ENCODE measurements around the gene CCDC152.
"Not testable (repeated sequence)": the region's sequence is repeated elsewhere in the genome, so short reads cannot be mapped to it uniquely, and the experiment has no call there.

CCDC152 gene

GRCh38 chr5:42816546-42816945, 59.9 kb downstream of the CCDC152 start:
- not testable (repeated sequence) for DNase-seq

GRCh38 chr5:42819745-42820144, 63.1 kb downstream of the CCDC152 start:
- no peak for DNase-seq

GRCh38 chr5:42822548-42822947, 65.9 kb downstream of the CCDC152 start:
- DNase-seq = no peak

- no peak for DNase-seq
These were observed 67.8 kb downstream of the CCDC152 start for GRCh38 chr5:42824347-42824976.

- DNase-seq = no peak
These were observed 69.0 kb downstream of the CCDC152 start for GRCh38 chr5:42825422-42826148.

- DNase-seq = no peak
These were observed 70.3 kb downstream of the CCDC152 start for GRCh38 chr5:42826757-42827515.

GRCh38 chr5:42828671-42829070, 72.1 kb downstream of the CCDC152 start:
- DNase-seq = no peak

- no peak for DNase-seq
These were observed 74.3 kb downstream of the CCDC152 start for GRCh38 chr5:42830924-42831323.

GRCh38 chr5:42832060-42832459, 75.4 kb downstream of the CCDC152 start:
- DNase-seq = no peak

GRCh38 chr5:42836070-42836769, 79.6 kb downstream of the CCDC152 start:
- no peak for DNase-seq

- no peak for DNase-seq
These were observed 81.0 kb downstream of the CCDC152 start for GRCh38 chr5:42837601-42838000.

- DNase-seq = no peak
These were observed 82.6 kb downstream of the CCDC152 start for GRCh38 chr5:42839196-42839595.

GRCh38 chr5:42840269-42840668, 83.7 kb downstream of the CCDC152 start:
- DNase-seq = no peak

- no peak for DNase-seq
These were observed 84.4 kb downstream of the CCDC152 start for GRCh38 chr5:42840842-42841567.

GRCh38 chr5:42842921-42843641, 86.5 kb downstream of the CCDC152 start:
- DNase-seq = no peak

GRCh38 chr5:42843675-42844292, 87.2 kb downstream of the CCDC152 start:
- DNase-seq = no peak

GRCh38 chr5:42844408-42844807, 87.8 kb downstream of the CCDC152 start:
- DNase-seq = not testable (repeated sequence)

- DNase-seq = no peak
These were observed 91.9 kb downstream of the CCDC152 start for GRCh38 chr5:42848545-42848944.

GRCh38 chr5:42851481-42851880, 94.9 kb downstream of the CCDC152 start:
- no peak for DNase-seq
